ENCODE measurements around the gene GID8.
A peak's percentile ranks its signal among the peaks of the same experiment; 100 is the strongest.

GID8 gene

GRCh38 chr20:62910217-62910766, 27.7 kb upstream of the GID8 start:
- no peak for DNase-seq (ENCODE audit: low read depth)
- no peak for TF ChIP-seq CTCF (conservative IDR thresholded peaks at IDR 0.05; ENCODE audit: low read depth, low read length)
- H3K4me3 ChIP-seq (ENCODE audit: low read depth, low read length), result no peak overlapping the region

- H3K4me3 ChIP-seq (ENCODE audit: low read depth, low read length), result no peak overlapping the region
- DNase-seq (ENCODE audit: low read depth), result no peak
- TF ChIP-seq CTCF (conservative IDR thresholded peaks at IDR 0.05; ENCODE audit: low read depth, low read length), result no peak
Measured at GRCh38 chr20:62910777-62911497, 27.0 kb upstream of the GID8 start.

- no peak for TF ChIP-seq CTCF (conservative IDR thresholded peaks at IDR 0.05; ENCODE audit: low read depth, low read length)
- no peak overlapping the region for H3K4me3 ChIP-seq (ENCODE audit: low read depth, low read length)
- DNase-seq (ENCODE audit: low read depth), result no peak
Measured at GRCh38 chr20:62911701-62912280, 26.2 kb upstream of the GID8 start.

- DNase-seq (ENCODE audit: low read depth), result no peak
- no peak for TF ChIP-seq CTCF (conservative IDR thresholded peaks at IDR 0.05; ENCODE audit: low read depth, low read length)
- H3K4me3 ChIP-seq (ENCODE audit: low read depth, low read length), result no peak overlapping the region
Measured at GRCh38 chr20:62913043-62913630, 24.8 kb upstream of the GID8 start.

GRCh38 chr20:62914436-62914835, 23.5 kb upstream of the GID8 start:
- H3K4me3 ChIP-seq (ENCODE audit: low read depth, low read length), result no peak overlapping the region
- DNase-seq (ENCODE audit: low read depth), result no peak
- no peak for TF ChIP-seq CTCF (conservative IDR thresholded peaks at IDR 0.05; ENCODE audit: low read depth, low read length)

- TF ChIP-seq CTCF (conservative IDR thresholded peaks at IDR 0.05; ENCODE audit: low read depth, low read length), result no peak
- no peak overlapping the region for H3K4me3 ChIP-seq (ENCODE audit: low read depth, low read length)
- peak; percentile 51 for DNase-seq (ENCODE audit: low read depth)
Measured at GRCh38 chr20:62914970-62915457, 22.9 kb upstream of the GID8 start.
